8988T (cell line): Measurements from ENCODE around the gene SNX12.
A peak's percentile ranks its signal among the peaks of the same experiment; 100 is the strongest.

Experiments used
- DNase-seq: peaks from one replicate; pipeline ENCODE4 v3.0.0; 2011

The SNX12 gene

GRCh38 chrX:71068044-71068918, at the start of gene SNX12:
Gene SNX12 (minus strand): TSS chrX:71068334. CDS start chrX:71068306, 28 bp downstream.
- peak; percentile 50 for DNase-seq

- DNase-seq = no peak
Measured at GRCh38 chrX:71117358-71117757, 49.2 kb upstream of the SNX12 start.

- DNase-seq = no peak
Measured at GRCh38 chrX:71111921-71112431, 43.8 kb upstream of the SNX12 start.

- DNase-seq = no peak
Measured at GRCh38 chrX:71111141-71111843, 43.2 kb upstream of the SNX12 start, which contains the start of gene IL2RG. Gene IL2RG (minus strand): TSS chrX:71111577. CDS start chrX:71111539, 38 bp downstream.

- DNase-seq = no peak
Measured at GRCh38 chrX:71109051-71109450, 40.9 kb upstream of the SNX12 start.

GRCh38 chrX:71107762-71108360, 39.7 kb upstream of the SNX12 start:
- DNase-seq = no peak

- no peak for DNase-seq
Measured at GRCh38 chrX:71107245-71107644, 39.1 kb upstream of the SNX12 start.

GRCh38 chrX:71106427-71106826, 38.3 kb upstream of the SNX12 start, which contains the start of gene CXorf65:
Gene CXorf65 (minus strand): TSS chrX:71106740. CDS start chrX:71106556, 184 bp downstream.
- DNase-seq = no peak

GRCh38 chrX:71105628-71106027, 37.5 kb upstream of the SNX12 start:
- no peak for DNase-seq

GRCh38 chrX:71103110-71103983, 35.2 kb upstream of the SNX12 start:
- no peak for DNase-seq

GRCh38 chrX:71102292-71102691, 34.2 kb upstream of the SNX12 start:
- DNase-seq = no peak

- DNase-seq = no peak
Measured at GRCh38 chrX:71100581-71101505, 32.7 kb upstream of the SNX12 start.

GRCh38 chrX:71099736-71100135, 31.6 kb upstream of the SNX12 start:
- DNase-seq = no peak

GRCh38 chrX:71098951-71099506, 30.9 kb upstream of the SNX12 start:
- DNase-seq = no peak

GRCh38 chrX:71098302-71098701, 30.2 kb upstream of the SNX12 start:
- no peak for DNase-seq

- no peak for DNase-seq
Measured at GRCh38 chrX:71096760-71097032, 28.6 kb upstream of the SNX12 start.

GRCh38 chrX:71095981-71096759, 28.0 kb upstream of the SNX12 start:
- DNase-seq = no peak

- peak; percentile 55 for DNase-seq
Measured at GRCh38 chrX:71095555-71095980, 27.4 kb upstream of the SNX12 start, which contains the start of gene FOXO4. Gene FOXO4 (plus strand): TSS chrX:71095851. CDS start chrX:71096529, 678 bp downstream.

GRCh38 chrX:71095033-71095432, 26.9 kb upstream of the SNX12 start:
- DNase-seq = no peak

GRCh38 chrX:71091263-71091662, 23.1 kb upstream of the SNX12 start:
- DNase-seq = no peak
